ENCODE data around the gene DLG2.

Gene DLG2

DNA sequence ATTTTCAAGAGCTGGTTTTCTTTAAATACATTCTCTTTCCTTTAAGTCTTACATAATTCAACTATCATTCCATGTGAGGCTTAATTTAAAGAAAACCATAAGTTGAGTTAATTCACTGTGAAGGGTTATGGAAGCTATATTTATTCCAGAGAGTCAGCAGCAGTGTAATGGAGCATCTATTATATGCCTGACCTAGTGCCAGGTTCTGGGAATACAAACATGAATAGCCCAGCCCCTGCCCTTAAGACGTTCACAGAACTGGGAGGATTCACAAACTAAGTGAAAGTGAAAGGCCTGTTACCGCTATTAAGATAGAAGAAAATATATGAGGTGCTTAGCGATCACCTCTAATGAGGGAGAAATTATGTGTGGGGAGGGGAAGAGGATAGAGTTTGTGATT lies 1932.1 kb downstream of the DLG2 start:
- Mint-ChIP-seq H3K4me3 (no peak overlapping the region), H3K27me3 (peaks cover 13% of the 10 kb centered on the region), H3K36me3 (ENCODE audit: insufficient read depth) (no peaks in the 10 kb centered on the region), H3K4me1 (no peaks in the 10 kb centered on the region), H3K27ac (ENCODE audit: low read depth) (no peak overlapping the region), H3K9me3 (no peaks in the 10 kb centered on the region)
- ATAC-seq (replicated peaks; ENCODE audit: extremely low read depth, poor library complexity, severe bottlenecking) = no peak
- DNase-seq (ENCODE audit: low spot score in 2 of 2) = no peak

GRCh38 chr11:83694191-83694910 lies 1932.8 kb downstream of the DLG2 start:
- DNase-seq (ENCODE audit: low spot score in 2 of 2) (no peak), ATAC-seq (replicated peaks; ENCODE audit: extremely low read depth, poor library complexity, severe bottlenecking) (no peak)
- H3K36me3 Mint-ChIP-seq (ENCODE audit: insufficient read depth) = no peaks in the 10 kb centered on the region
- H3K4me3 Mint-ChIP-seq = no peak overlapping the region
- no peak overlapping the region for H3K27ac Mint-ChIP-seq (ENCODE audit: low read depth)
- no peaks in the 10 kb centered on the region for H3K9me3 Mint-ChIP-seq
- H3K27me3 Mint-ChIP-seq = peaks cover 13% of the 10 kb centered on the region
- no peaks in the 10 kb centered on the region for H3K4me1 Mint-ChIP-seq

DNA sequence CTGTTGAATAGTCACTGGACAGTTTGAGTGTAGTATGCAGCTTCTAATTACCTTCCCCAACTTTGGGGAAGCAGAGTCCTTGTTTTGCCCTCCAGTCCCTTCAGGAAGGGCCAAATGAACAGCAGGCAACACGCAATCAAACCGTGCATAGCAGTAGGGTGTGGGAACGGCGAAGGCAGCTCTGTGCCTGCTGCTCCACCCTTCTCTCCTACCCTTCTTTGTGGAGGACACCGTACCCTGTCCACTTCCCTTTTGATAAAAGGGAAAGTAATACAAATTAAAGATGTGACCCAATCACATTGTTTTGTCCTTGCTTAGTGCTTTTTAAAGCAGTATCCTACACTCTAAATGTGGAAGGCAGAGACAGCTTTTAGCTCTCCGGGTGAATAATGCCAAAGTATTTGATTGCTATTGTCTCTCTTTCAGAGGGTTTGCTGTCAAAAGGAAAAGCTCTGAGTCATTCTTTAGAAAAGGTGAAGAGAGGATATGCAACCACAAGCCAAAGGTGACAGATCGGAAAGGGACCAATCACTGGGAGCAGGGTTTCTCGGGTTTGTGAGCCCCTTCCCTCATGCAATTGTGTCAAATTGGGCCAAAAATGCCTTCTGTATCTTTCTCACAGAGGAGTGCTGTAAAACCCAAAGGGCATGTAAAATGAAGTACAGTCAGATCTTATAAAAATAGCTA lies 1933.7 kb downstream of the DLG2 start:
- no peaks in the 10 kb centered on the region for H3K36me3 Mint-ChIP-seq (ENCODE audit: insufficient read depth)
- ATAC-seq (replicated peaks; ENCODE audit: extremely low read depth, poor library complexity, severe bottlenecking) = no peak
- no peaks in the 10 kb centered on the region for H3K9me3 Mint-ChIP-seq
- H3K4me3 Mint-ChIP-seq = no peak overlapping the region
- DNase-seq (ENCODE audit: low spot score in 2 of 2) = no peak
- H3K27ac Mint-ChIP-seq (ENCODE audit: low read depth) = no peak overlapping the region
- H3K4me1 Mint-ChIP-seq = no peaks in the 10 kb centered on the region
- peaks cover 13% of the 10 kb centered on the region for H3K27me3 Mint-ChIP-seq

DNA sequence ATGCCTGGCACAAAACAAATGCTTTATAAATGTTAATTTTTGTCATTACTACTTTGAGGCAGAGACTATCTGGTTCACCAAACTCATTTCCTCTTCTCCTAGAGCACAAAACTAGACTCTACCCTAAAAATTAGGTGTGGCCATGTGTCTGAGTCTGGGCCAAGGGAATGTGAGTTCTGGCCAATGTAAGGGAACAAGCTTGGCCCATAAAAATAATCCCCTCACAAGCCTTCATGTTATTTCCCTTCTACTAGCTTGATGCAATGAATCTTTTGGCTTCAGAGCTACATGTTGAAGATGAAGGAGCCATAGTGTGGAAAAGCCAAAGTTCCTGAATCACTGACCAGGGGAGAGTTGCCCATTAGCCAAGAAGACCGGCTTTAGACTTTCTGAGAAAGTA lies 1934.5 kb downstream of the DLG2 start:
- no peak for DNase-seq (ENCODE audit: low spot score in 2 of 2)
- H3K9me3 Mint-ChIP-seq = no peaks in the 10 kb centered on the region
- no peak for ATAC-seq (replicated peaks; ENCODE audit: extremely low read depth, poor library complexity, severe bottlenecking)
- no peak overlapping the region for H3K4me3 Mint-ChIP-seq
- no peak overlapping the region for H3K27ac Mint-ChIP-seq (ENCODE audit: low read depth)
- H3K4me1 Mint-ChIP-seq = no peaks in the 10 kb centered on the region
- H3K27me3 Mint-ChIP-seq = peaks cover 13% of the 10 kb centered on the region
- no peaks in the 10 kb centered on the region for H3K36me3 Mint-ChIP-seq (ENCODE audit: insufficient read depth)

DNA sequence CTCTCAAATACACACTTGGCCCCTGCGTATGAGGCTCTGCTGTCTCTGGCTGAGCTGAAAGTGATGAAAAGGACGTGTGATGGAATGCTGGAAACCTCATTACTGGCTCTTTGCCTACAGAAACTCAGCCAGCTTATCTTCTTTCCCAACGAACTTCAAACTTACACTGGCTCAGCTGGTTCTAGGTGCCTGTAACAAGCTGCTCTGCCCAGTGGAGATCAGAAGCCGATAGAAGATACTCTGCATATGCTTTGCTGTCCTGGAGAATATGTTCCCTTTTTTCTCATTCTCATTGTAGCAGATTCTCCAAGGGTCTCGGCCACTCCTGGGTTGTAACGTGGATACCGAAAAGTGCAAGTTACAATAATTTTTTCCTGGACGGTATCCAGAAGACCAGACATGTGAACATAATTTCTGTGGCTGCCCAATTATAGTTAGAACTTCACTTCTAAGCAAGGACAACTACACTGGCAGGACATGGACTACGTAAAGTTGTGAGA lies 1935.6 kb downstream of the DLG2 start:
- DNase-seq (ENCODE audit: low spot score in 2 of 2) (no peak), ATAC-seq (replicated peaks; ENCODE audit: extremely low read depth, poor library complexity, severe bottlenecking) (no peak)
- H3K4me1 Mint-ChIP-seq = no peaks in the 10 kb centered on the region
- H3K27me3 Mint-ChIP-seq = peaks cover 13% of the 10 kb centered on the region
- H3K36me3 Mint-ChIP-seq (ENCODE audit: insufficient read depth) = no peaks in the 10 kb centered on the region
- no peak overlapping the region for H3K27ac Mint-ChIP-seq (ENCODE audit: low read depth)
- no peaks in the 10 kb centered on the region for H3K9me3 Mint-ChIP-seq
- no peak overlapping the region for H3K4me3 Mint-ChIP-seq

DNA sequence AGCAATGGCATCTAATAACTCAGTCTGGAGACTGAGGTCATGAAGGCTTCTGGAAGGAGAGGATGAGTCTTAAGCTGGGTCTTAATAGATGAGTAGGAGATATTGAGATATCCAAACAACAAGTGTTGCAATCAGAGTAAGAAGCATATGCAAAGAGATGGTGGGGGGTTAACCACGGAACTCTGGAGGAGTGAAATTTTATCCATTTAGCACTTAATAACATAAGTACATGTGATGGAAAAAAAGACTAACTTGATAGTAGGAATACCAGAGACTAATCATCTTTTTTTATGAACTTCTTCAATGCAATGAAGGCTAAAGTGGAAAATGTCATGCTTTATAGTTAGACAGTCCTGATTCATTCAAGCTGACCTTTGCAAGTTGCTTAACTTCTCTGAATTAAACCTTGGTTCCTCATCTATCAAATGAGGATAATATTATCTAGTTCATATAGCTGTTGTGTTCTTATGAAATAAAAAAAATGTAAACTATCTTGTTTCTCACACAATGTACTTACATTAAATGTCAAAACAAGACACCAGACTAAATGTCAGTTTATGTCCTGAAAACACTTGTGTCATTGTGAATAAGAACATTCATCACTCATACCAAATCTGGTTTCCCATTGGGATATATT lies 1937.9 kb downstream of the DLG2 start:
- no peak for DNase-seq (ENCODE audit: low spot score in 2 of 2)
- H3K36me3 Mint-ChIP-seq (ENCODE audit: insufficient read depth) = no peaks in the 10 kb centered on the region

DNA sequence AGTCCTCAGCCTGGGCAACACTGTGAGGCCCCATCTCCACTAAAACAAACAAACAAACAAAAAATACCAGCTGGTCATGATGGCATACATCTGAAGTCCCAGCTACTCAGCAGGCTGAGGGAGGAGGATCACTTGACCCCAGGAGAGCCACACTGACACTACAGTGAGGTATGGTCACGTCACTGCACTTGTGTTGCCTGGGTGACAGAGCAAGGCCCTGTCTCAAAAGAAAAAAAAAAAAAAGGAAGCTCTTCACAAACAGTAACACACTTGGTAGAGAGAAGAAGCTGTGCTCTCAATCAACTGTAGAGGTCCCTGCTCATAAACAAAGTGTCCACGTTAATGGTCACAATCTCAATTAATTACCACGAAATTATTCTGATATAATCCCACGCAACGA lies 1939.4 kb downstream of the DLG2 start:
- DNase-seq (ENCODE audit: low spot score in 2 of 2) (no peak), ATAC-seq (replicated peaks; ENCODE audit: extremely low read depth, poor library complexity, severe bottlenecking) (no peak)
- Mint-ChIP-seq H3K36me3 (ENCODE audit: insufficient read depth) (no peaks in the 10 kb centered on the region), H3K4me1 (no peaks in the 10 kb centered on the region), H3K9me3 (peaks cover 11% of the 10 kb centered on the region), H3K4me3 (no peak overlapping the region), H3K27me3 (no peaks in the 10 kb centered on the region), H3K27ac (ENCODE audit: low read depth) (no peak overlapping the region)

More for the DNA sequence above, 1937.9 kb downstream of the DLG2 start:
- Mint-ChIP-seq H3K4me1 (no peaks in the 10 kb centered on the region), H3K27me3 (no peaks in the 10 kb centered on the region), H3K9me3 (peaks cover 11% of the 10 kb centered on the region), H3K4me3 (no peak overlapping the region), H3K27ac (ENCODE audit: low read depth) (no peak overlapping the region)
- ATAC-seq (replicated peaks; ENCODE audit: extremely low read depth, poor library complexity, severe bottlenecking) = no peak

DNA sequence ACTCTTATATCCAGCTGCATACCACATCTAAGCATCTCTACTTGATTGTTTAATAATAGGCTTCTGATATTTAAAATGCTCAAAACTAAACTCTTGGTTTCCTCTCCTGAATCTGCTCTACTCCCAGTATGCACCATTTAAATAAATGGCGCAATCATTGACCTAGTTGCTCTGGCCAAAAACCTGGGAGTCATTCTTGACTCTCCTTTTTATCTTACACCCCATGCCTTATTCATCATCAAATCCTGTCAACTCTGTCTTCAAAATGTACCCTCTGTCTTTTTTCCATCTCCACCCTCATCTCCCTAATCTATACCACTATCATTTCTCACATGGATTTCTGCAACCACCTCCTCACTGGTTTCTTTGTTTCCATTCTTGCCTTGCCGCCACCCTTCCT lies 1941.4 kb downstream of the DLG2 start:
- DNase-seq (ENCODE audit: low spot score in 2 of 2) (no peak), ATAC-seq (replicated peaks; ENCODE audit: extremely low read depth, poor library complexity, severe bottlenecking) (no peak)
- peaks cover 11% of the 10 kb centered on the region for H3K9me3 Mint-ChIP-seq
- H3K36me3 Mint-ChIP-seq (ENCODE audit: insufficient read depth) = no peaks in the 10 kb centered on the region
- H3K27me3 Mint-ChIP-seq = no peaks in the 10 kb centered on the region
- no peaks in the 10 kb centered on the region for H3K4me1 Mint-ChIP-seq
- H3K27ac Mint-ChIP-seq (ENCODE audit: low read depth) = no peak overlapping the region
- H3K4me3 Mint-ChIP-seq = no peak overlapping the region

GRCh38 chr11:83684071-83684470 lies 1943.1 kb downstream of the DLG2 start:
- H3K4me1 Mint-ChIP-seq = no peaks in the 10 kb centered on the region
- H3K27me3 Mint-ChIP-seq = no peaks in the 10 kb centered on the region
- H3K4me3 Mint-ChIP-seq = no peak overlapping the region
- H3K27ac Mint-ChIP-seq (ENCODE audit: low read depth) = no peak overlapping the region
- DNase-seq (ENCODE audit: low spot score in 2 of 2) (no peak), ATAC-seq (replicated peaks; ENCODE audit: extremely low read depth, poor library complexity, severe bottlenecking) (no peak)
- no peaks in the 10 kb centered on the region for H3K36me3 Mint-ChIP-seq (ENCODE audit: insufficient read depth)
- peaks cover 11% of the 10 kb centered on the region for H3K9me3 Mint-ChIP-seq

DNA sequence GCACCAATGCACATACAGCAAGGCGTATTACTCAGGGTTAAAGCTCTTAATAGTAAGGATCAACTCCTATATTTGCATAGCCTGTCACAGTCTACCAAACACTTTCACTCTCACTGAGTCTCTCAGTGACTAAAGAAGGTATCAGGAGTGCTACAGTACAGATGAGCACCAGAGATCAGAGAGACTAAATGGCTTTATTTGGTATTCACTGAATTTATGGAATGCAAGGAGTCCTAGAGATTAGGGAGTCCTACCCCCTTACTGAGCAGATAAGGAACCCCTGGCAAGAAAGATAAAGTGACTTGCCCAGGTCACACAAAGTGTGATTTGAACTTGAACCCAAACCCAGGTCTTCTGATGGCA lies 1944.6 kb downstream of the DLG2 start:
- DNase-seq (ENCODE audit: low spot score in 2 of 2) = no peak
- Mint-ChIP-seq H3K27ac (ENCODE audit: low read depth) (no peak overlapping the region), H3K4me3 (no peak overlapping the region), H3K9me3 (peaks cover 11% of the 10 kb centered on the region), H3K4me1 (no peaks in the 10 kb centered on the region), H3K27me3 (no peaks in the 10 kb centered on the region), H3K36me3 (ENCODE audit: insufficient read depth) (no peaks in the 10 kb centered on the region)
- no peak for ATAC-seq (replicated peaks; ENCODE audit: extremely low read depth, poor library complexity, severe bottlenecking)

GRCh38 chr11:83681906-83682610 lies 1945.1 kb downstream of the DLG2 start:
- DNase-seq (ENCODE audit: low spot score in 2 of 2) (no peak), ATAC-seq (replicated peaks; ENCODE audit: extremely low read depth, poor library complexity, severe bottlenecking) (no peak)
- H3K36me3 Mint-ChIP-seq (ENCODE audit: insufficient read depth) = no peaks in the 10 kb centered on the region
- H3K4me1 Mint-ChIP-seq = no peaks in the 10 kb centered on the region
- H3K4me3 Mint-ChIP-seq = no peak overlapping the region
- peaks cover 11% of the 10 kb centered on the region for H3K9me3 Mint-ChIP-seq
- H3K27me3 Mint-ChIP-seq = no peaks in the 10 kb centered on the region
- no peak overlapping the region for H3K27ac Mint-ChIP-seq (ENCODE audit: low read depth)

DNA sequence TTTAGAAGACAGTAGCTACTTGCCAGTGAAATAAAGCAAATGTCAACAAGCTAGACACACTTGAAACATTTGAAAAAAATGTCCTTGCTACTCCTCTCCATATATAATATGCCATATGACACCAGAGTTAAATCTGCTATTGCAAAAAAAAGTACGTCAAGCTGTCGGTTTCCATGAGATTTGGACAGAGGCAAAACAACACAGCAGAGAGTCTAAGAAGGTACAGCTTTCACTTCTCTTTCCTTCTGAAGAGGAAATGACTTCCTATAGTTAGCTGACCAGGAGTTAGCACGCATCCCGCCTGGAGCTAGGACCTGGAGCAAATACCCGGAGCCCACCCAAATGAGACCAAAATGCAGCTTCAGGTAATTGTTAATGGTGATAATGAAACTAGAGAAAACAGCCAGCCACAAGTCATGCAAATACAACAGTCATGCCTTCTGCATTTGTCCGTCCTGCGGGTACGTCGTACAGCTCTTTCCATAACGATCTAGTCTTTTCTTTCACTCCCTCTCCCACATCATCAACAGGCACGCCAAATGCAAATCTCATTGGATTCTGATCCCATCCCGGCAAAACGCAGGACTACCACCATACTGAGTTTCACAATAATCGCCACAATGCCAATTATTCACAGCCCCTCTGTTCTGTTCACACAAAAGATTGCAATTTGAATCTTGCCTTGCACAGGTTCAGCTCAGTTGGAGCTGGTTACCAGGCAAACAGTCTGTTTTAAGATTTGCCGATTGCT lies 1945.9 kb downstream of the DLG2 start:
- H3K36me3 Mint-ChIP-seq (ENCODE audit: insufficient read depth) = no peaks in the 10 kb centered on the region
- no peak overlapping the region for H3K4me3 Mint-ChIP-seq
- no peak for ATAC-seq (replicated peaks; ENCODE audit: extremely low read depth, poor library complexity, severe bottlenecking)
- DNase-seq (ENCODE audit: low spot score in 2 of 2) = no peak
- H3K27ac Mint-ChIP-seq (ENCODE audit: low read depth) = no peak overlapping the region
- no peaks in the 10 kb centered on the region for H3K27me3 Mint-ChIP-seq
- H3K9me3 Mint-ChIP-seq = peaks cover 11% of the 10 kb centered on the region
- no peaks in the 10 kb centered on the region for H3K4me1 Mint-ChIP-seq
